NCI-H2029 (cell line): ENCODE data around the gene KISS1.
A peak's percentile ranks its signal among the peaks of the same experiment; 100 is the strongest.

ENCODE experiments used
- DNase-seq: peaks from one replicate; lab custom pipeline; 2025; lab: John Stamatoyannopoulos, UW

KISS1 gene

DNA sequence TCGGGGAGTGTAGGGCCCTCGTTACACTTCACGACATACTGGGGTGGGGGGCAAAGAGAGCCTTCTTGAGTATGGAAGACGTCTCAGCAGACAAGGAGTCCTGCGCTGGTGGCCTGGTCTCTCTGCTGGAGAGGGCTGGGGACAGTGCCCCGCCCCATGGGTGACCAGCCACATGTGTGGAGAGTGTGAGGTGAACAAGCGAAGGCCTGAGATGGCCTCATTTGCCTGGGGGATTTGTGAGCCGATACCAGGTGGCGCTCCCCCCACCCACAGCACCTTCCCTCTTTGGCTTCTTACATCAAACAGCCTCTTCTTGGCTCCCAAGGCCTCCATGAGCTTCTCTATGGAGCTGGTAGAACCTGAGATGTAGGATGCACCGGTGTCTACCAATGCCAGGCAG lies 40.4 kb downstream of the KISS1 start:
- DNase-seq, result no peak

DNA sequence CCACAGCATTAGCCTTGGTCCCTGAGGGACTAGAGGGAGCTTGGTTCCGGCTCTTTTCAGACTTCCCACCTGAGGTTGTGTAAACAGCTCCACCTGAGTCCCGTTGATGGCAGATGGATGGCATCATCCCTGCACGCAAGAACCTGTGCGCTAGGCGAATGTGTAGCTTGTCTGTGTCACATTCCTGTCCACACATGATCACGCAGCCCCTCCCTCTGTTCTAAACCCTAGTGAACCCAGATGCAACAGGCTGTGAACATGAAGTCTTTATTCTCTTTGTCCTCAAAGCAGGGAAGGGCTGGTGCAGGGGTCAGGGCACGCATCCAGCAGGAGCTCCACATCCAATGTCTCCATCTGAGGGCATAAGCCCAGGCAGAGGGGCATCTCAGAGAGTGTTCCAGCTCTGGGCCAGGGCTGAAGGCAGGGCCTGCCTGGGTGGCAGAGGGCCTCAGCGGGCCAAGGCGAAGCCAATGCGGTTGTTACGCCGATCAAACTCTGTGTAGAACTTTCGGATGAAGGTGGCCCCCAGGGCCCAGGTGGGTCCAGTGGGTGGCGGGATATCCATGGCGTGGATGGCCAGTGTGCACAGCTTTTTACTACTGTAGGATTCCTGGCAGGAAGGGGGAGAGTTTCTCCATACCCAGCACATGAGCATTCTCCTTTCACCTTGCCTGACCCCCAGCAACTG lies 41.6 kb downstream of the KISS1 start:
- DNase-seq, result no peak

DNA sequence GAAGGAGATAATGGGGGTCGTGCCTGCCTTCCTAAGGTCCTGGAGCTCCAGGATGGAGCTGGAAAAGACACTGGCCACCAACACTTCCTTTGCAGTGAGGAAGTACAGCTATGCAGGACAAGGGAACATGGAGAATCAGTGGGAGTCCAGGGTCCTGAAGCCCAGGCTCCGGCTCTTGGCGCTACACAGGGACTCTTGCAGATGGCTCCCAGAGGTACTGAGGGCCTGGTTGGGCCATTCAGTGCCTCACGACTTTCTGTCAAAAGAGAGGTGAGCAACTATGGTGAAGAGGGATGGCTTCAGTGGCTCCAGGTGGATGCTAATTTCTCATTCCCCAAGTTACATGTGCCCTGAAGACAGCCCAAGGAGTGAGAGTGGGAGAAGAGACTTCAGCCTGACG lies 42.6 kb downstream of the KISS1 start:
- no peak for DNase-seq

DNA sequence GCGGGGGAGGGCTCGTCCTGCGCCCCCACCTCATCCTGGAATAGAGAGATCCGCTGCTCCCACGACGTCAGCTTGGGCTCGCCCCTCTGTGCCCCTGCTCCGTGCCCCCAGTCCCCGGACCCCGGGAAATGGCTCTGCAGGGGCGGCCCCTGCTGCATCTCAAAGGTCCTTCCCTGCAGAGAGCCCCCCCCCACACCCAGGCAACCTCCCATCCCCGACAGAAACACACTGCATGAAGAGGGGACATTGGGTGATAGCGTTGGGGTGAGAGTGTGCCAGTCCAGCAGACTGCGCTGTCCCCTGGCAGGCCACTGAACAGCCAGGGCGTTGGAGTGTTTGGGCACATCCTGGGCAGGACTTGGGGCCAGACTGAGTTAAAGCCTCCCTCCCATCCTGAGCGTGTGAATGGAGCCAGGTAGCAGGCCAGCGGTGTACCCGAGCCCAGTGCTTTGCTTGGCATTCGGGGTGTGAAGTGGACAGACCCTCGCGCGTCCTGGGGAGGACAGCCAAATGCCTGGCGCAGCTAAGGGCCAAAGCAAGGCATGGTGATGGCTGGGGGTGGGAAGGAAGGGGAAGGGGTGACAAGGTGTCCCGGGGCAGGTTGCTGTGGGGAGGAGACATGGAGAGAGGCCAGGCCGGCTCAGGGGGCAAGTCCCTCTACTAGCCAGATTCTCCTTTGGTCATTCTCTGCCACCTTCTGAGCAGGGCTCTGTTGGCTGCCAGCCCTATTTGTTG lies 43.8 kb downstream of the KISS1 start:
- DNase-seq, result no peak

DNA sequence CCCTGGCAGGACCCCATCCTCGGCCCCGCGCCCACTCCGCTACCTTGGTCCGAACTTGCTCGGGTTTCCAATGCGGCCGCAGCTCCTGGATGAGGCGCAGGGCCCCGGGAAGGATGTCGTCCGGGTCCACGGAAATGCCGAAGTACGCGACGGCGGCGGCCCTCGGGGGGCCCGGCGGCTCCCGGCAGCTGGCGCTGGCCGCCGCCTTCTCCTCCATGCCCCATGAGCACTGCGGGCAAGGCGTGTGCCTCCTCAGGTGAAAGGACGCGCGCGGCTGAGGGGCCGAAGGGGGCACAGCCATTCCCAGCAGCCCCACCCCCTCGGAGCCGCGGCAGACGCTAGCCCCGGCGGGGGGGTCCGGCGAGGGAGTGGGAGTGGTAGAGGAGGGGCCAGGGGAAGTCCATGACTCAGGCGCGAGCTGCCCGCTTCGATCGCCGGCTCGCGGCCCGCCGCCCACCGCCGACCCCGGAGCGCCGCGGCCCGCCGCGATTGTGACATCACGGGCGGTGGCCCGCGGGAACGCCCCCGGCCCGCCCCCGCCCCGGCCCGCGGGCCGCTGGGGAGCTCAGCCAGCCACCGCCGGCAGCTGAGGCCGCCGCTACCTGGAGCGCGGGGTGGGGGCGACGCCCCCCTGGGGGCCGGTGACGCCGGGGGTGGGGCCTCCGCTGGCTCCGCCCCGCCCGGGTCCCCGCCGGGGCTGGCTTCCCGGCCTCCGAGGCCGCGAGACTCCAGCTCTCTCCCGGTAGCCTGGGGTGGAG lies 44.6 kb downstream of the KISS1 start, which contains the start of gene ETNK2:
TSS of gene ETNK2 (minus strand) at position 493 of the 758 bp plus-strand sequence. CDS start at position 301, 192 bp downstream.
- DNase-seq, result peak; percentile 21

DNA sequence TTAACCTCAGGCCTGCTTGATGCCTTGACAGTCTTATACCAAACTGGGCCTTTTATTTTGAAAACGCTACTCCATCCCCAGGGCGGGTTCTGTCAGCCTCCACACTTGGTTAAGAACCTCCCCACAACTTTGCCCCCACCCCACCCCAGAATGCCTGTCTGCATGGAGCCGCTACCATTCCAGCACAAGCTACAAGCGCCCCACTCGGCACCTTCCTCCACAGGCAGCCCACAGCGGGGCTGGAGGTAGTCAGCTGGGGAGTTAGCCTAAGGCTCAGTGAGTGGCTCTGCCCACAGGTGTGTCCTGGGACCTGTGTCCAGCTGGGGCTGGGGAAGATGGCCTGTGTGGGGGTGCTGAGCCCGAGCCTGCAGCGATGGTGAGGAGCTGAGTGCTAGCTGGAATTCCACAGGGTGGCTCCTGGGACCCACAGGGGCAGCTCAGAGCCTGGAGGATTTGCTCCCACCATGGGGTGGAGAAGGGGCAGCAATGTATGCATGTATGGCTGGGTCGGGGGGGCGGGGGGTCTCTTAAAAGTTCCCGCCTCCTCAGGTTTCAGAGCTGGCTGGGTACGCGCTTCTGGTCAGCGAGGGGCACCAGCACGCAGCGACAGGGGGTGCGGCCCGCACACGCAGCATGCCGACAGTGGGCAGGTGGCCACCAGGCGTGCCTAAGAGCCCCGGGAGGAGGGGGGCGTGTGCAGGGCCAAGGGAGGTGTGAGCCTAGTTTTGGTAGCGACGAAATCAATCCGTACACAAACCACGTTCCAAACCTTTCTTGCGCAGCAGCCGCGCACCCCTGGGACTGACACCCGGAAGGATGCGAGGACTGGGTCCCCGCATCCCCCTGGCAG lies 45.4 kb downstream of the KISS1 start:
- no peak for DNase-seq

DNA sequence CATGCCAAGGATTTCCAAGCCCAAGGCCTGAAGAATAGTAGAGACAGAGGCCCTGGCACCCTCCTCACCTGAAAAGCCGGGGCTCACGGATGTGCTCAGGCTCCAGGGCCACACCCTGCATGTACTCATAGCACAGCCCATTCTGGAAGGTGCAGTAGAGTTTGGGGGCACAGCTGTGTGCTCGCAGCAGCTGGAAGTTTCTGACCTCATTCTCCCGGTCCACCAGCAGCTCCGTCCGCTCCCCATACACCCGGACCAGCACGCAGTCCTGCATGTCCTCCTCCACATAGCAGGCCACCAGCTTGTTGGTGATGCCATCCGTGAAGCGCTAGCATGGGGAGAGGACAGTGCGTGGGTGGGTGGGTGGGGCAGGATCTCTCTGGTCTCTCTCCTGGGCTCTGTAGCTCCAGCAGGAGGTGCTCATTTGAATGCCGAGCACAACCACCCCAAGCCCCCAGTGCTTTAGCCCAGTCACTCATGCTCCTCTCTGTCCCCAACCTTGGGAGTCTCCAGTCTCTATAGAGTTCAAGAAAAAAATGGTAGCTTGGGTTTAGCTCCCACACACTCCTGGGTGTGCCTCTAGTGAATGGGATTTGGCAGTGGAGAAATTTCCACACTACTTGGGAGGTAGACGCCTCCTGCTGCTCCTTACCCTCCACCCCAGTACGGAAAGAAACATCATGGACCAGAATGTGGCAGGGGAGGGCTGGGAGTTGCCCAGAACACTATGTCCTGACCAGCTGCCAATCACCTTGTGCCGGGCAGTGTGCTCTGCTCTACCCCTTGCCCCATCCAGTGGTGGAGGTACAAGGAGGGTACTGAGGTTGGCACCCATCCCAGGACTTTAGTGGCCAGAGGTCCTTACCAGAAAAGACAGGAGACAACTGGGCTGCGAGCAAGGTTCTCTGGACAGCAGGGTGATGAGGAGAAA lies 46.4 kb downstream of the KISS1 start:
- no peak for DNase-seq

DNA sequence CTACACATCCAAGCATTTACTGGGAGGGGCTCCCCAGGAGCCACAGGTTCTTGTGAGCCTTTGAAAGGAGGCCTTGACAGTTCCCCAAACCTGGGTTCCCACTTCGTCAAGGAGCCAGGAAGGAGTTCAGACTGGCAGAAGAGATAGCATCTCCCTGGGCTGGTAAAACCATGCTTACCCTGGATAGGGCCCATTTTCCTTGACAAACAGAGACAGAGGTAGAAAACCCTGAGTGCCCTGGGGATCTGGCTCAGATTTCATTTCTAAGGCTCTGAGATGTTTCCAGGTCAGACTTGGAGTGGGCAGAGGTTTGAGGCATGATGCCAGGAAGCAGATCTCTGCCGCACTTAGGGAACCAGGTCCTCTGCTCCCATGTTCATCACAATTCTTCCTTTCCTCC lies 47.2 kb downstream of the KISS1 start:
- peak; percentile 8 for DNase-seq

DNA sequence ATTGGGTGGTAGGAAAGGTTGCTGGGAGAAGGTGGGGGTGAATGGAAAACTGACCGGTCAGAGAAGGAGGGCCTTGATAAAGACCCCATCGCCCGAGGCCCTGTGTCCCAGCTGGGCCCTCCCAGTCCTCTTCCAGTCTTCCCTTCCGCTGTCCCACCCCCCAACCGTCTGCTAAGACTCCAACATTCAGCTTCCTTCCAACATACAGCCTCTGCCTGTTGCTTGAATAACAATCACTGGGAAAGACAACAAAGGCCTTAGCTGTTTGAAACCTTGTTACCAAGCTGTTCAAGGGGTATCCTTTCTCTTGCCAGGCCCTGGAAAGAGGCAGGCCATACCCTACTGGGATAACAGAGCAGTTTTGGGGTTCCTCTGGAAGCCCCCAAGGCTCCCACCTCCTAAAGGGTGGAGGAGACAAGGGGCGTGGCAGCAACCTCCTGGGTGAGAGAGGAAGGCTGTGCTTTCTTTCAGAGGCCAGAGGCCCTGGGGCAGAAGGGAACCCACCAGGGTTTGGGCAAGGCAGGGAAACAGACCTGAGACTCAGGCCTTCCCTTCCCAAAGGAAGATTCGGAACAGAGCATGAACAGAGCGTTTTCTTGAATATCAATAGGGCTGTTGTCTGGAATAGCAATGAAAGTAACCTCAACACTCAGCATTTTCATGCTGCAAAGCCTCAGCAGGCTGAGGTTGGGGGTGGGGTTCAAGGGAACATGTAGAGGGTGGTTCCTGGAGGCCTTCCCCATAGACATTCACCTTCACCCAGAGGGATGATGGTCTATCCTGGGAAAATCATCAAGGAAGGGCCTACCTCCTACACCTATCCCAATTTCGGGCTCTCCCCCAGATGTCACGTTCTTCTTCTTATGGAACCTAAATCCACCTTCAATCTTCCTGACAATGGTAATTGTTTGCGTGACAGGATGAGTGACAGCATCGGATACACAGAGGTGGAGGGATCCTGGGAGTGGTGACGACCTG lies 48.6 kb downstream of the KISS1 start:
- DNase-seq, result no peak

DNA sequence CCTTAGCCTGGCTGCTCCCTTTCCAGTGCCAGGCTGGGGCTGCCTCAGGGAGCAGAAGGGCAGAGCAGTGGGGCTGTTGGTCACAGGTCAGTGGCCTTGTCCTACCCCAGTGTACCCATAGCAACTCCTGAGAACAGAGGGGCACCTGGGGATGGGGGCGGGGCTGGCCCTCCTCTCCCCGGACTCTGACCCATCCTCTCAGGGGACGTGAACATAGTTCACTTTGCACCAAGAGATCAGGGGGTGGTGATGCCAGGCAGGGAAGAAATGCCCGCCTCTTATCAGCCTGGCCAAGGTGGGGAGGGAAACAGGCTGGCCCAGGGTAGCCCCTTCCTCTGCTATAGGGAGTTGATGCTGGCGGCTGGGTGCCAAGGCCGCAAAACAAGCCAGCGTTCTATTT lies 49.3 kb downstream of the KISS1 start:
- no peak for DNase-seq

DNA sequence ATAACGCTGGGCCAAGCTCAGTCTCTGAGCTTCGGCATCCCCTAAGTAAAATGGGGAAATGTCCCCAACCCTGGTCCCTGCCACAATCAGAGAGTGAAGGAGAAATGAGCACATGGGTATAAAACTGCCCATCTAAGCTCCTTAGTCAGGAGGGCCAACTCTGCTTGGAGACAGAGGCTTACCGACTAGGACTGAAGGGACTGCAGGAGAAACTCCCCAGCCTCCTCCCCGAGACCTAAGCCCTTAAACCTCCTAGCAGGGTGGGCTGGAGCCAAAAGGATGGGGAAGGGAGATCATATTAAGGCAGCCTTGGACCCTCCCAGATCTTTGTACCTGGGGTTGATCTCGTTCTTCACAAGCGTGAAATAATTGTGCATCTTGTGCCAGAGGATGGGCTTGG lies 50.0 kb downstream of the KISS1 start:
- DNase-seq, result no peak

DNA sequence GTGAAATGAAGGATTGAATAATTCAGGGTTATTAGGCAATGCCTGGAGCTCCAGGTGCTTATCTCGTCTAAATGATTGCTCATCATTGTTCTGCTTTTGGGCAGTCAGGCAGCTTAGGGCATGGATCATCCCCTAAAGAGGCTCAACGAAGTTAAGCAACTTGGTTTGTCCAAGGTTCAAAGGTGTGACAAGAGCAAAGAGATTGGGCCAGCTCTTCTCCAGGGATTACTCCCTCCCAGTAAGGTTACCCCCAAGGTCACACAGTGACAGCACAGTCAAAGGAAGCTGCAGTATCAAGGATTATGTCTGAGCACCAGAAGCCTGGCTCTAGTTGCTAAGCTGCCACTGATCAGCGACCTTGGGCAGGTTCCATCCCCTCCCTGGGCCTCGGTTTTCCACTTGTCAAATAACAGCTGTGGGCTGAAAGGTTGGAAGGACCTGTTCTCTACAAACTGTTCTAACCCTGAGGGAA lies 51.2 kb downstream of the KISS1 start:
- no peak for DNase-seq

DNA sequence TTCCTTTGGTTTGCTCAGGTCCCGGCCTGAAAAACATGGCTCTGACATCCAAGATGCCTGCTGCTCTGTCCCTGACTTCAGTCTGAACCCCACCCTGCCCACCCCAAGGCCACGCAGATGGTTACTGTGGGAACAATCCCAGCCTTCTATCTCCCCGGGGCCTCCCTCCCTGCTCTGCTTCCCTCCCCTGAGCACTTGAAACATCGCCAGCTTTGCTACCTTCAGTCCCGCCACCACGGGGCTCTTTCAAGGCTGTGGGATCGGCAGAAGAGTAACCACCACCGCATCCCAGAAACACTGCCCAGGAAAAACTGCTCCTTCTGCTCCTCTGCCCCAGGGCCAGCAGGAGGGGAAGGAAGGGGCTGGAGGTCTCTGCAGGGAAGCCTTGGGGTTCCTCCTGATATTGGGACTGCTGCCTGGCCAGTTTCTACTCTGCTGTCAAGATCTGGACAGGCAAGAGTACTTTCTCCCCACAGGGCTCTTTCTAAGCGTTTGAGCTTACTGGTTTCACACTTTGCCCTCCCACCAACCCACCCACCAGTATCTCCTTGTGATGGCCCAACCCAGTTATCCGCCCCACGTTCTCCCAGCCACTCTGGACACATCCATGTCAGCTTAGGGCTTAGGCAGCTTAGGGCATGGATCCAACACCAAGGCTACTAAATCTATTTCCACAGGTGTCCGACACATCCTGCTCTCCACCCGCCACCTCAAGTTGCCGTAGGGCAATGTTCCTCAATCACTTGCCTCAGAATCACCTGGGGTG lies 52.8 kb downstream of the KISS1 start:
- DNase-seq, result no peak

DNA sequence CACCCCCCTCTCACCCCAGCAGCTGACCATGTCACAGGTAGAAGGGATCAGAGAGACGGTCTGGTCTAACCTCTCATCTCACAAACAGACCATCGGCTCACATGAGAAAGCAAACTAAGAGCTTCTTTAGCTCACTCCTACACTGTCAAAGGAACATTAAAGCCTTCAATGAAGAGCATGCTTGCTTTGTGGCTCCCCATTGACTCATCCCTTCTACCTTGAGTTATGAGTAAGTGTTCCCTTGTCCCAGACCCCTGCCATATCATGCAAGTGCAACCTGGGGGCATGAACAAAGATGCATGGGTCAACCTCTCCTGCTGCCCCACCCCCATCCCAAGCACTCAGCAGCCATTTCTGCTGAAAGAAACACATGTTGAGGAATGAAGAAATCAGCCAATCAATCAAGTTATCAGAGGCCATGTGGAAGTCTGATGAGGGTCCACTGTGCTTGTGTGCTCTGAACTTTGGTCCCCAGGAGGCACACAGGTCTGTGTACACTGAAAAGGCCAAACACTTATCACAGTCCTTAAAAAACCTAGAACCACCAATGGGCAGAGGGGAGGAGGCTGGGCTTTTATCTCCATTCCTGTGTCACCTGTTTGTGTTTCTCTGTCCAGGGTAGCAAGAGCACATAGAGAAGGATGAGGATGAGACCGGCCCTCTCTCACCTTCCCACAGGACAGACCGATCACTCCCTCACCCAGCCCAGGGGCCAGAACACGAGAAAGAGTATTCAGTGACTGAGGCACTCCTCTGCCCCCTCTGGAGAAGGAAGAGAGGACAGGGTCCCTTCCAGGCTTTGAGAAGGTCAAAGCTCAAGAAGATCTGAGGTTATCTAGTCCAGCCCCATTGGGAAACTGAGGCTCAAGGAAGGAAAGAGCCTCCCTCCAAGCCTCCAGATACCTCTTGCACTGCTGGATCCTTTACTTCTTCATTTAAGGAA lies 54.0 kb downstream of the KISS1 start:
- DNase-seq, result no peak

DNA sequence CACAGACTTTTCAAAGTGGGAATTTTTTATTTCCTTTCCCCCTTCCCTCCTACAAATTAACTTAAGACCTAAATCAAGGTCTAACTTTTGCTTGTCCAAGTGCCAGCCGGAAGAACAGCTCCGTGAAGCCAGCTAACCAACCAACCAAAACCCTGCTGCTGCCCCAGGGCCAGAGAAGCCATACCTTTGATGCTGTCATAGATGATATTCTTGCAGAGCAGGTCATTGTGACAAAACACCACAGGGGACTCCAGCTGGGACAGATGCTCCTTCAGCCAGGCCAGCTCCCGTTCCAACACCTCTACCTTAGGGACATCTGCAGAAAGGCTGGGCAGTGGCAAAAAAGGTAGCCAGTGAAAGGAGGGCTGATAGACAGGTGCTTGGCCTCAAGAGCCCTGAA lies 55.2 kb downstream of the KISS1 start:
- no peak for DNase-seq
